ENCODE measurements around the gene ZBTB5. TPM values are rescaled to one million over a fixed set of nuclear protein-coding genes. Genes with fewer than 3 reads are reported as not detected.
"Not testable (repeated sequence)": the region's sequence is repeated elsewhere in the genome, so short reads cannot be mapped to it uniquely, and the experiment has no call there.

The ZBTB5 gene
- total RNA-seq, 2 experiments from 2014 or later, result 9.7 TPM

GRCh38 chr9:37437010-37437409, 28.2 kb downstream of the ZBTB5 start:
- H3K4me3 Mint-ChIP-seq, result no peak overlapping the region
- DNase-seq (no peak), ATAC-seq (no peak)
- H3K36me3 Mint-ChIP-seq, result peaks cover 23% of the 10 kb centered on the region
- CTCF ChIA-PET, result interaction anchor here (1.7 kb wide), 1 partner anchor 15 kb away, joined by 3 read pairs; no protein-coding TSS in a partner anchor
- H3K9me3 Mint-ChIP-seq (ENCODE audit: low read depth), result no peaks in the 10 kb centered on the region
- peaks cover 4% of the 10 kb centered on the region for H3K4me1 Mint-ChIP-seq
- no peak overlapping the region for H3K27ac Mint-ChIP-seq
- H3K27me3 Mint-ChIP-seq, result no peaks in the 10 kb centered on the region

- H3K4me3 Mint-ChIP-seq, result no peak overlapping the region
- ATAC-seq, result no peak
- H3K36me3 Mint-ChIP-seq, result peaks cover 20% of the 10 kb centered on the region
- no peaks in the 10 kb centered on the region for H3K27me3 Mint-ChIP-seq
- no peaks in the 10 kb centered on the region for H3K9me3 Mint-ChIP-seq (ENCODE audit: low read depth)
- no peak for DNase-seq
- H3K27ac Mint-ChIP-seq, result no peak overlapping the region
- CTCF ChIA-PET, result interaction anchor here (1.7 kb wide), 1 partner anchor 16 kb away, joined by 3 read pairs; no protein-coding TSS in a partner anchor
- peaks cover 4% of the 10 kb centered on the region for H3K4me1 Mint-ChIP-seq
Observed at GRCh38 chr9:37436540-37436939, 28.7 kb downstream of the ZBTB5 start.

GRCh38 chr9:37433867-37434371, 31.3 kb downstream of the ZBTB5 start:
- CTCF ChIA-PET, result no interaction called here
- no peak overlapping the region for H3K27ac Mint-ChIP-seq
- H3K4me3 Mint-ChIP-seq, result no peak overlapping the region
- peaks cover 16% of the 10 kb centered on the region for H3K36me3 Mint-ChIP-seq
- H3K4me1 Mint-ChIP-seq, result peaks cover 4% of the 10 kb centered on the region
- H3K9me3 Mint-ChIP-seq (ENCODE audit: low read depth), result no peaks in the 10 kb centered on the region
- no peaks in the 10 kb centered on the region for H3K27me3 Mint-ChIP-seq
- DNase-seq (no peak), ATAC-seq (no peak)

- DNase-seq (no peak), ATAC-seq (no peak)
- Mint-ChIP-seq H3K27ac (no peak overlapping the region), H3K27me3 (no peaks in the 10 kb centered on the region), H3K4me3 (no peak overlapping the region), H3K4me1 (peaks cover 4% of the 10 kb centered on the region), H3K9me3 (ENCODE audit: low read depth) (no peaks in the 10 kb centered on the region), H3K36me3 (peaks cover 8% of the 10 kb centered on the region)
- CTCF ChIA-PET, result interaction anchor here (1.5 kb wide), 1 partner anchor 17 kb away, joined by 5 read pairs; no protein-coding TSS in a partner anchor
Observed at GRCh38 chr9:37432020-37432419, 33.2 kb downstream of the ZBTB5 start.

- DNase-seq, result no peak
- Mint-ChIP-seq H3K27ac (no peak overlapping the region), H3K9me3 (ENCODE audit: low read depth) (no peaks in the 10 kb centered on the region), H3K4me3 (no peak overlapping the region), H3K36me3 (peaks cover 7% of the 10 kb centered on the region), H3K27me3 (no peaks in the 10 kb centered on the region), H3K4me1 (peaks cover 4% of the 10 kb centered on the region)
- no peak for ATAC-seq
- CTCF ChIA-PET, result interaction anchor here (1.5 kb wide), 1 partner anchor 16 kb away, joined by 5 read pairs; no protein-coding TSS in a partner anchor
Observed at GRCh38 chr9:37430841-37431597, 34.2 kb downstream of the ZBTB5 start.

GRCh38 chr9:37429441-37430285, 35.6 kb downstream of the ZBTB5 start:
- H3K4me3 Mint-ChIP-seq, result no peak overlapping the region
- H3K27me3 Mint-ChIP-seq, result no peaks in the 10 kb centered on the region
- no peaks in the 10 kb centered on the region for H3K9me3 Mint-ChIP-seq (ENCODE audit: low read depth)
- CTCF ChIA-PET, result no interaction called here
- no peak overlapping the region for H3K27ac Mint-ChIP-seq
- ATAC-seq (no peak), DNase-seq (no peak)
- peaks cover 4% of the 10 kb centered on the region for H3K4me1 Mint-ChIP-seq
- H3K36me3 Mint-ChIP-seq, result peaks cover 5% of the 10 kb centered on the region

- DNase-seq (no peak), ATAC-seq (no peak)
- Mint-ChIP-seq H3K9me3 (ENCODE audit: low read depth) (no peaks in the 10 kb centered on the region), H3K4me1 (peaks cover 11% of the 10 kb centered on the region), H3K27ac (no peak overlapping the region), H3K4me3 (no peak overlapping the region), H3K27me3 (no peaks in the 10 kb centered on the region), H3K36me3 (peaks cover 3% of the 10 kb centered on the region)
- CTCF ChIA-PET, result no interaction called here
Observed at GRCh38 chr9:37428345-37428744, 36.9 kb downstream of the ZBTB5 start.

GRCh38 chr9:37426846-37427245, 38.4 kb downstream of the ZBTB5 start:
- no peak overlapping the region for H3K4me3 Mint-ChIP-seq
- H3K4me1 Mint-ChIP-seq, result peaks cover 16% of the 10 kb centered on the region
- DNase-seq, result no peak
- H3K27ac Mint-ChIP-seq, result no peak overlapping the region
- no peak for ATAC-seq
- no peaks in the 10 kb centered on the region for H3K9me3 Mint-ChIP-seq (ENCODE audit: low read depth)
- no peaks in the 10 kb centered on the region for H3K27me3 Mint-ChIP-seq
- CTCF ChIA-PET, result interaction anchor here (0.7 kb wide), 1 partner anchor 25 kb away, joined by 3 read pairs; no protein-coding TSS in a partner anchor
- peaks cover 3% of the 10 kb centered on the region for H3K36me3 Mint-ChIP-seq

- H3K9me3 Mint-ChIP-seq (ENCODE audit: low read depth); H3K4me3 Mint-ChIP-seq; DNase-seq; H3K36me3 Mint-ChIP-seq; ATAC-seq; H3K27me3 Mint-ChIP-seq; H3K27ac Mint-ChIP-seq: not testable (repeated sequence)
- CTCF ChIA-PET, result interaction anchor here (0.7 kb wide), 1 partner anchor 25 kb away, joined by 3 read pairs; no protein-coding TSS in a partner anchor
- H3K4me1 Mint-ChIP-seq, result peaks cover 18% of the 10 kb centered on the region
Observed at GRCh38 chr9:37426431-37426830, 38.8 kb downstream of the ZBTB5 start.

- CTCF ChIA-PET, result no interaction called here
Observed at GRCh38 chr9:37425298-37425752, 39.9 kb downstream of the ZBTB5 start.

GRCh38 chr9:37424686-37425297, 40.5 kb downstream of the ZBTB5 start:
- CTCF ChIA-PET, result no interaction called here

More at GRCh38 chr9:37425298-37425752, 39.9 kb downstream of the ZBTB5 start:
- Mint-ChIP-seq H3K9me3 (ENCODE audit: low read depth) (no peaks in the 10 kb centered on the region), H3K4me1 (peaks cover 18% of the 10 kb centered on the region), H3K27ac (no peak overlapping the region), H3K36me3 (peaks cover 3% of the 10 kb centered on the region), H3K4me3 (no peak overlapping the region), H3K27me3 (no peaks in the 10 kb centered on the region)
- DNase-seq, result no peak
- no peak for ATAC-seq

GRCh38 chr9:37424204-37424685, 41.0 kb downstream of the ZBTB5 start:
- H3K4me3 Mint-ChIP-seq, result no peak overlapping the region
- CTCF ChIA-PET, result interaction anchor here (1.0 kb wide), 1 partner anchor 17 kb away, joined by 3 read pairs; no protein-coding TSS in a partner anchor
- H3K4me1 Mint-ChIP-seq, result peaks cover 18% of the 10 kb centered on the region
- no peaks in the 10 kb centered on the region for H3K27me3 Mint-ChIP-seq
- peaks cover 3% of the 10 kb centered on the region for H3K36me3 Mint-ChIP-seq
- no peak overlapping the region for H3K27ac Mint-ChIP-seq
- no peaks in the 10 kb centered on the region for H3K9me3 Mint-ChIP-seq (ENCODE audit: low read depth)
- no peak for ATAC-seq
- no peak for DNase-seq

More at GRCh38 chr9:37424686-37425297, 40.5 kb downstream of the ZBTB5 start:
- ATAC-seq (no peak), DNase-seq (no peak)
- Mint-ChIP-seq H3K27ac (no peak overlapping the region), H3K27me3 (no peaks in the 10 kb centered on the region), H3K4me3 (no peak overlapping the region), H3K9me3 (ENCODE audit: low read depth) (no peaks in the 10 kb centered on the region), H3K4me1 (peaks cover 18% of the 10 kb centered on the region), H3K36me3 (peaks cover 3% of the 10 kb centered on the region)

GRCh38 chr9:37423508-37423907, 41.7 kb downstream of the ZBTB5 start:
- DNase-seq (no peak), ATAC-seq (no peak)
- no peaks in the 10 kb centered on the region for H3K9me3 Mint-ChIP-seq (ENCODE audit: low read depth)
- peak overlapping the region; percentile 90 for H3K27ac Mint-ChIP-seq
- CTCF ChIA-PET, result interaction anchor here (1.0 kb wide), 1 partner anchor 16 kb away, joined by 3 read pairs; no protein-coding TSS in a partner anchor
- H3K27me3 Mint-ChIP-seq, result no peaks in the 10 kb centered on the region
- peak overlapping the region; percentile 95 for H3K4me3 Mint-ChIP-seq
- peaks cover 3% of the 10 kb centered on the region for H3K36me3 Mint-ChIP-seq
- peaks cover 18% of the 10 kb centered on the region for H3K4me1 Mint-ChIP-seq

Data from activated CD8-positive, alpha-beta memory T cell treated with anti-CD3 and anti-CD28 coated beads, Interleukin-2, amount 10 ng/mL, durations not matched to agents 7 days and 5 days (primary cell).